Hematopoietic multipotent progenitor cell (in vitro differentiated cells): ENCODE measurements around the gene C15orf61. TPM values are rescaled to one million over a fixed set of nuclear protein-coding genes. Genes with fewer than 3 reads are reported as not detected.

ENCODE experiments used
- DNase-seq, 3 donors: peaks; one replicate each; pipeline ENCODE4 v3.0.0-alpha.2; 2011 to 2015; ENCODE audit warnings: low read depth in 2 of 3, low spot score in 2 of 3
- total RNA-seq: library from RNA; depleted of rRNA; stranded (reverse); fragments of >200 nt; gene quantifications from one replicate; pipeline ENCODE4 v1.2.3, GENCODE V29; 2012

C15orf61 gene
- total RNA-seq, 1 donor: 11.3 TPM

DNA sequence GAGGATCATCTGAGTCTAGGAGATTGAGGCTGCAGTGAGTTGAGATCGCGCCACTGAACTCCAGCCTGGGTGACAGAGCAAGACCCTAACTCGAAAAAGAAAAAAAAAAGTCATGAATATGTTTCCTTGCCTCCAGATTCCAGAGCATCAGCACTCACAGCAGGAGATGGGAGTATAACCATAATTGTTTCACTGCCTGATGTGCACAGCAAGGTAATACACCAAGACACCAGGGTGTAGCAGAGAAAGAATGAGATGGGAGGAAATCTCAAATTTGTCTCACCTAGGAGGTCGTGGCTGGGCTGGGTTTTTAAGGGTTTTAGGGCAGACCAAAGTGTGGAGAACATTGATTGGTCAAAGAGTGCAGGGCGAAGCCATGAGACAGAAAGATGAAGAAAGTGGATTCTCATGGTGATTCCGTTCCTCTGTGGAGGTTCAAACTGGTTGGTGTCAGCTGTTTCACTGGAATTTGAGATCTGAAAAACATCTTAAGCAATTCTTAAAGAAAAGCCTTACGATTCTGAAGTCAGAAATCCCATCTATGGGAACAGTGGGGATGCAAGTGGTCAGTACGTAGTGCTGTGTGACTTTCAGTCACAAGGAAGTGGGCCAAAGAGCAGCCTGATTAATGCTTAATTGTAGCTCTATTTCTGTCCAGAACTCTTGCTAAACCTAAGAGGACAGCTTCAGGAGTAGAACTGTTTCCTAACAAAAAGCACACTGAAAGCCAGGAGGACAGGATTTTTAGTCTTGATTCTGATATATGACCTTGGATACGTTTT is 7.8 kb upstream of the C15orf61 start:
- DNase-seq: no peak

DNA sequence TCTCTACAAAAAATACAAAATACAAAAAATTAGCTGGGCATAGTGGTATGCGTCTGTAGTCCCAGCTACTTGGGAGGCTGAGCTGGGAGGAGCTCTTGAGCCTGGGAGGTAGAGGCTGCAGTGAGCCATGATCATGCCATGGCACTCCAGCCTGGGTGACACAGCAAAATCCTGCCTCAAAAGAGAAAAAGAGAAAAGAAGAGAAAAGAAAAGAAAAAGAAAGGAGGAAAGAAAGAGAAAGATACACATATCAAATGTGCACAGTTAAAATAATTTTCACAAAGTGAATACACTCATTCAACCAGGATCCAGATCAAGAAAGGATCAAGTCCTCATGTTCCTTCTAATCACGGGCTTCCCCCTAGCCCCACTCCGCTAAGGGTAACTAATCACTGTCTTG is 5.8 kb upstream of the C15orf61 start:
- no peak for DNase-seq

DNA sequence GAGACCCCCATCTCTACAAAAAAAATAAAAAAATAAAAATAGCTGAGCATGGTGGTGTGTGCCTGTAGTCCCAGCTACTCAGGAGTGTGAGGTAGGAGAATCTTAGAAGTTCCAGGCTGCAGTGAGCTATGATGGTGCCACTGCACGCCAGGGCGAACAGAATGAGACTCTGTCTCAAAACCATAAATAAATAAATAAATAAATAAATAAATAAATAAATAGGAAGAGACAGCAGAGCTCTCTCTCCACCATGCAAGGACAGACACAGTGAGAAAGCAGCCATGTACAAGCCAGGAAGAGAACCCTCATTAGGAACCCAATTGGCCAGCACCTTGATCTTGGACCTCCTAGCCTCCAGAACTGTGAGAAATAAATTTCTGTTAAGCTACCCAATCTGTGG is 5.4 kb upstream of the C15orf61 start:
- DNase-seq: no peak

DNA sequence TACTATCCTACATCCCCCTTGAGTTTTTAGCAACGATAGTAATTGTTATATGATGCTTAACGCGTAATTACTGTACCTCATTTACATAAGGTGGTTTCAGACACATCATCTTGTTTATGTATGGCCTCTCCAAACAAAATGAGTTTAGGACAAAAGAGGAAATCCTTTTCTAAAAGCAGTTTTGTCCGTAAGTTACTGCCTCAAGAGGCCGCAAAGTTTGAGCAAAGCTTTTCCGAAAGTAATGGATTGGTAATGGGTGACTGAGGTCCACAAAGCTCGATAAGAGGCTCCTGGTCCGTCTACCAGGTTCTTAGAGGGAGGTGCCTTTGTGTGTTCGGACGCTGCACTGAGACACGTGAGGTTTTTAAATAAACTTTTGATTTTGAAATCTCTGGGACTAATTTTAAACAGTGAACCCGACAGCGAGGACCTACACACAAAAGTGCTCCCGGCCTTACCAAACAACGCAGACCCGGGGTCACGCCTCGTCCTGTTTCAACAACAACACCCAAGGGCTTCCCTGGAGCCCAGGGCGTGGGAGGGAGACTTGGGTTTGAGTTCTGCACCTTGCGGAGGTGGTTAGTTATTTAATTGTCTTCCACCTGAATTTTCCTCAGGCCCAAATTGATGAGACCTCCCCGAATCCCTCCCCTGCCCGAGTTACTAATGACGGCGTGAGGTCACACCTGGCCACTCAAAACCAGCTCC is 456 bp upstream of the C15orf61 start:
- peak in 2 of 3 donors; percentile 34 to 62 for DNase-seq

DNA sequence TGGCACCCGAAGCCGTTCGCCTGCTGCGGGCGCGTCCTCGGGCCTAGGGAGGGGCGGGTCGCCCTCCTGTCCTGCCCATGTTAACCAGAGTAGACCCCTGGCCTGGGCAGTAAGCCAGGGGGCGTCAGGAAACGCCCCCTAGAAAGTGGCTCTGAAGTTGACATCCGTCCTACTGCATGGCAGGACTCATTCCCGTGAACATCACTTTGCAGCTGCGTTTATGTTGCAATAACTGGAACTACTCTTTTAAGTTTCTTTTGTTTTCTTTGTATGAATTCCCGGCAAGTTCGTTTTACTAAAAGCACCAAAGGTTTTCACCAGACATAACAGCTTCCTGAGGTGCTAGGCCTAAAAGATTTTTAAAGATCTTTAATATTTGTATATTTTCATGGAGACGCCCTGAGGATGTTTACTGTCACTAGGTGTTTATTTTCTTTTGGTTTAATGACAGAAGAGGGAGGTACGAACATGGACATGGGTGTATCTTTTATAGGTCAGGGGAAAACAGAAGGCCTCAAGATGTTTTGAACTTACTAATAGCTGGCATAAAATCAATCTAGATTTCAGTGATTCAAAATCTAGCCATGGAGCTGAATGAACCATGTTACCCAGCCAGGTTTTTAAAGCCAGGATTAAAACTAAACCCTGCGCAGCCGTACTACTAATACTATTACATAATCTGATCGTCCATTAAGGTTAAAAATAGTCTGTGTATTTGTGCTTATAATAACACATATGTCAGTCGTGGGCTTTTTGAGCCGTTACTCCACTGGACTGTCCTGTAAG is 1.0 kb downstream of the C15orf61 start:
- no peak for DNase-seq

DNA sequence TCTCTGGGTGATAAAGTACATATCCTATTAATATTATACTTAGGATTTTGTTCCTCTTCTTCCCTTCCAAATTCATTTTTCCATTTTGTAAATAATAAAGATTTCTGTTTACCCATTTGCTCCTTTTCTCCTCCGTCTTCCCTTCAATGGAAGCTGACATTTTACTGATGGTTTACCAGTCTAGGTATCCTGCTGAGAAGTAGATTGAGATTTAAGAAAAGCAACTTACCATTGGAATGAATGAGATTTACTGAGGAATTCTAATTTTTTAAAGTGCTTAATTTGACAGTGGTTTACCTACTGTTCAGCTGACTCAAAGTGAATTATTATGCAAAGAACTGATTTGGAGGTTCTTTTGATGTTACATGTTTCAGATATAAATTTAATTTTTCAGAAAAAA is 2.4 kb downstream of the C15orf61 start:
- DNase-seq: no peak

DNA sequence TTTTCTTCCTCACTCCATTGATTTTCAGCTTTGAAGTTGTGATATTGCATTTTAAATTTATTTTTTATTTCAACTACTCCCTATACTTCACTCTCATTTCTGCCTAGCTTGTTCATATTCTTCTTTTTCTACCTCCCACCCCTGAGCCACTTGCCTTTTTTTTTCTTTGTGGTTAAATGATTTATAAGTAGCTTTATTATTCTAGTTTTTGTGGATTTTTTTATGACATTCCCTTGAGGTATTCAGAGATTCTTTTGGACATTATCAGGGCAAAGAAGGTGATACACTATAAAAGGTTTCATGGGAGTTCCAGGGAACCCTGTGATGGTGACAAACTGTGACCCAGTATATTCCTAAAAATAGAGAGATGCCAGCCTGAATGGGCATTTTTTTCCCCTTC is 3.3 kb downstream of the C15orf61 start:
- DNase-seq: no peak

DNA sequence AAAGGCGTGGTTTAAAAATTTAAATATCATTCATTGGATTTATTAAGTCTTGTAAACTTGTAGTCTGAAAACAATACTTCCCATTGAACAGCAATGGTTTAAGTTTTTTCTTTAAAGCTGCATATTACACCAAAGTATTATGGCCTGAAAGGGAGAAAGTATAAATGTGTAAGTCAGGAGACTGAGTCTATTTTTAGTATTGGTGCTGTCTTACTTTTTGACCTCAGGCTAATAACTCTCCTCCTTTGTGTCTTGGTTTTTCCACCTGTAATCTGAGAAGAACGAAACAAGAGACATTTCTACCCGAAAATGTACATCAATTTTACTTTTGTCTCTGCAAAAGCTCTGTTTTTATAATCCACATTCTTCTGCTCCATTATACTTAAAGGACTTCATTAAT is 7.6 kb downstream of the C15orf61 start:
- DNase-seq: no peak

DNA sequence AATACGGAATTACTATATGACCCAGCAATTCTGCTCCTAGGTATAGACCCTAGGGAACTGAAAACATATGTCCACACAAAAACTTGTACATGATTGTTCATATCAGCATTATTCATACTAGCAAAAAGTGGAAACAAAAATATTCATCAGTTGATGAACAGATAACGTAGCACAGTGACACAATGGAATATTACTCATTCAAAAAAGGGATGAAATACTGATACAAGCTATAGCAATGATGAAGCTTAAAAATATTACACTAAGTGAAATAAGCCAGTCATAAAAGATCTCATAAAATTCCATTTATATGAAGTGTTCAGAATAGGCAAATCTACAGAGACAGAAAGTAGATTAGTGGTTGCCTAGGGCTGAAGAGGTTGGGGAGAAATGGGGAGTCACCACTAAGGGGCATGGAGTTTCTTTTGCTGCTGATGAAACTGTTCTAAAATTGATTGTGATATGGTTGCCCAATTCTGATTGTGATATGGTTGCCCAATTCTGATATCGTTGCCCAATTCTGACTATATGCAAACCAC is 10.5 kb downstream of the C15orf61 start:
- DNase-seq: no peak

DNA sequence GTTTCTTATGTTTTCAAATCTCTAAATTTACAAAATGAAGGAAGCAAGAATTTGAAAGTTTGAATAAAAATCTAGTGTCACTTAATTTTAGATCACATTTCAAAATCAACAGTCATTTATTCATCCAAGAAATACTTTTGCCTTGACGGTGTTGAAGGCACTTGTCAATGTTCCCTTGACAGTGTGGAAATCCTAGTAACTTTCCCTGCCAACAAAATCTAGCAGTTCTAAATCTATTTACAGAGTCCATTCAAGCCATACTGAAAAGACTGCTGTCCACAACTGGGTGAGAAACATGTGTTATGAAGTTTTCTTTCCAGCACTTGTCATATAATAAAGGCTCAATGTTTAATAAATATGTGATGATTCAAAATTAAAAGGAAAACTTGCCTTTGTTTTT is 12.9 kb downstream of the C15orf61 start:
- no peak for DNase-seq

DNA sequence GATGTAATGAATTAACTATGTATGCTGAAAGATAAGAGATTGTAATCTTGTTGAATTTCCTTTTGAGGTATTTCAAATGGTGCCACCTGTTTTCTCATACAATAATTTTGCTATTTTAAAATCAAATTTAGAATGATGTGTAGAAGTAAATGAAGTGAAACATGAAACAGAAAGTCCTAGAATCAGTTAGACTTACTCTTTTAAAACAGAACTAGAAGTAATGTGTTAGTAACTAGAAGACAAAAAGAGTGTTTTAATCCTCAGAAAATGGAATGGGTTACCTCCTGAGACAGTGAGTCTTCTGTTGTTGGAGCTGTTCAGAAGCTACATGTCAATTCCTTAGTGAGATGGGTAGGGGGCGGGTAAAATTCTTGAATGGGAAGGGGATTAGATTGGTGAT is 13.4 kb downstream of the C15orf61 start:
- DNase-seq: no peak

DNA sequence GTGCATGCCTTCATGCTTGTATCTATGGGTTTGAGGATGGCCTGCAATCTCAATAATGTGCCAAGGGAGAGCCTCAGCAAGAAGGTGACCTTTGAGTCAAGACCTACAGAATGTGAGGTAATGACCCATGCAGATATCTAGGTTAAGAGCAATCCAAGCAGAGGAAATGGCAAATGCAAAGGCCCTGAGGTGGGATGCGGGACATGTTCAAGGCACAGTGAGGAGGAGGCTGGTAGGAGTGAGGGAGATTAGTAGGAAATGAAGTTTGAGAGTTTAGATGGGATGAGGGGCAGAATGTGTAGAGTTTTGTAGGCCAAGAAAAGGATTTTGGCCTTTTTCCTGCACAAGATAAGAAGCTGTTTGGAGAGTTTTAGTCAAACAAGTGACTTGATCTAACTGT is 16.8 kb downstream of the C15orf61 start:
- no peak for DNase-seq

DNA sequence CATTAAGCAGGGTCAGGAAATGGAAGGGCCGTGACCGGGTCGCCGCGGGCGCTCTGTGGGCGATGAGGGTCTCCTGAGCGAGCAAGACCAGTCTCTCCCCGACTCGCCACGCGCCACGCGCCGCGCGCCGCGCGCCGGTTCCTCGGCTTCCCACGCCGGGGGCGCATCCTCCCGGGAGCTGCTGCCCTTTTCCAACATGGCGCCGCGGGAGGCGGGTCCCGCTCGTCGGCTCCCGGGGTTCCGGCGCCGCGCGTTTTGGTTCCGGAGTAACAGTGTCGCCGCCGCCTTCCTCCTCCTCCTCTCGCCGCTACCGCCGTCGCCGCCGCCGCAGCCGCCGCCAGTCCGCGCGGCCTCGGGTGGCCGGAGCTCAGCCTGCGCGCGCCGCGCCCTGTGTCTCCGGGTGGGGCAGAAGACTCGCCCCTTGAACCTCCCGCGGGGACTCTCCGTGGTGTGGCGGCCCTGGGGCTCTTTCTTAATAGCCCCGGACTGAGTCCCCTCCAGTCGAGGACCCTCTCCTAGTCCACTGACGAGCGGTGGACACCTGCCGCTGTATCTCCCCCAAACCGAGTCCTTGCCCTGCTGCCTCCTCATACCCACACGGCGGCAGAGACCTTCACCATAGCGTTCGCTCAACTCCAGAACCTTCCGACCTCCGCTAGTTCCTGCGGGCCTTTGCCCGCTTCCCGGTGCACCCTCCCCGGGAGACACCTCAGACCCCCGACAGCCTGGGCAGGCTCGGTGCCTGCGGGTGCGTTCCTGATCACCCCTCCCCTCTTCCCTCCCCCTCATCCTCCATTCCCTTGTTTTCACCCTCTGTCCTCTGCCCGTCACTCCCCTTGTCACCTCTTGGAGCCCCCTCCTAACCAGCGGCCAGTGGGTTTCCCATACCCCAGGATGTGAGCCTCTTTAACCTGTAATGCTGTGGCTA is 21.8 kb downstream of the C15orf61 start, which contains the start of gene MAP2K5:
Gene MAP2K5, plus strand, starts transcription at position 284 of the 928 bp plus-strand sequence. Its CDS starts 633 bp downstream, at position 917.
- peak; percentile 60 to 83 (median 69) for DNase-seq

DNA sequence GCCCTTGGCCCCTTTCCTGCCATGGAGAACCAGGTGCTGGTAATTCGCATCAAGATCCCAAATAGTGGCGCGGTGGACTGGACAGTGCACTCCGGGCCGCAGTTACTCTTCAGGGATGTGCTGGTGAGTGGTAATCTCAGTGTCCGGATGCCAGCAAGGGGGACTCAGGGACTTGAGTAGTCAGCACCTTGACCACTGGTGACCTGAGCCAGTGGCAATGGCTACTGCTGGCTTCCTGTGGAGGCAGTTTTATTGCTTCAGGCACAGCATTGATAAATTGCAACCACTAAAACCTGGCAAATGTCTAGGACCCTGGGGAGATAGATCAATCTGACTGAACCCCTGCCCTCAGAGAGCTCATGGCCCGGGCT is 22.4 kb downstream of the C15orf61 start:
- no peak for DNase-seq

DNA sequence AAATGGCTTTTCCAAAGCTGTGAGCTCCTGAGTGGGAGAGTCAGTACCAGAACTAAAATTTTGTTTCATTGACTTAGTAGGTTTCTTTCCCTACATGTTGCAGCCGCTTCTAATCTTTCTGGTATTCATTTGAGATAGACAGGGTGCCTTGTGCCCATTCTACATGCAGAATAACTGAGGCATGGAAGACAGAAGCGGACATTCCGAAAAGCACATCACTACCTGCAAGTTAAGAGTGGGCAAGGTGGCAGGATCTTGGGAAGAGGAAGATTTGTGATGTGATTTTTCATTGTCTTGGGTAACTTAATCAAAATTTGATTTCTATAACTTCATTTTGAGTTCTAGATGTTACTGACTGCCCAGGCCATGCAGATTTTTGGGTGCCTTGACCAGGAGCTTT is 23.5 kb downstream of the C15orf61 start:
- no peak for DNase-seq

DNA sequence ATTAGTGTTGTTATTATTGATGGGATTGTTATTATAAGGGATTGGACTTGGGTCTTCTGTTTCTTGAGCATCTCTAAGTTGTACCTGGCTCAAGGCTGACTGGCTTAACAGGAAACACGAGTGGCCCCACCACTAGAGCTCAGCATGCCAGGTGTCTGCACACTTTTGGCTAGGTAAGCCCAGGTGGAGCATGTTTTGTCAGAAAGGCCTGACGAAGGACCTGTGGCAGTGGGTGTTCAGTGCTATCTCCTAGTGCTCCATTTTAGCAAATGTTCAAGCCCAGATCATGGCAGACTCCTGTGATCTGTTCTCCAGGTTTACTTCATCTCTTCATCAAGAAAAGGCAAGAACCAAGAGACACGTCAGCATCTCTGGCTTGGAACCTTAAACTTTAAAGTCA is 24.9 kb downstream of the C15orf61 start:
- no peak for DNase-seq

DNA sequence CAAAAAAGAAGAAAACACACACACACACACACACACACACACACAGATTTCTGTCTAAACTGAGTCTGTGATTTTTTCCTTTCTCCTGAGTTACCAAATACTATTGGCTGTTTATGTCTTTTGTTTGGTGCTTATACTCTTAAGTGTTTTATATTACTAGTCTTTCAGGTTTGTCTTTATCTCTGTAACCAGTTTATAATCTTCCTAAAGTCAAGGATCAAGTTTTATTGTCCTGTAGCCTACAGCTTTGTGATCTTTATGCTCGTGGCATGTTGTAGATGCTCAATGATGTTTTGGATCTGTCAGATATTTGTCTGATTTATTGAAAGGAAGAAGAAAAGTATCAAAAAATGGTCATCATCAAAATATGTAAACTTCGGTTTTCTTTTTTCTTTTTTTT is 26.1 kb downstream of the C15orf61 start:
- no peak for DNase-seq

DNA sequence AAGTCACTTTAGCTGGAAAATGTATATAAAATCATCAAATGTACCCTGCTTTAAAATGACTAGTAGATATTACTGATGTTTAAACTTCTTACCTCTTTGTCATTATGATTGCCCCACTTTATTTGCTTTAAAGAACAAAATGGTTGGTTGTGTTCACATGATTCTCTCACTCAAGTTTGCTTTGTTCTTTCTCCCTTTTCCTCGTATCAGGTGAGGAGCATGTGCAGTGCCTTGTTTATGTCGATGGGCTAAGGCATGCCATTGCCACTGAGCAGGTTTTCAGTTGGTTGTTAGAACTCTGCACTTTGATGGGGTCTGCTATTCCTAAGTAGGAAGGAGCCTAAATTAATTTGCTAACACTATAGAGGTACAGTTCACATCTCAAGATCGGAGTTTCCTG is 26.9 kb downstream of the C15orf61 start:
- no peak for DNase-seq

DNA sequence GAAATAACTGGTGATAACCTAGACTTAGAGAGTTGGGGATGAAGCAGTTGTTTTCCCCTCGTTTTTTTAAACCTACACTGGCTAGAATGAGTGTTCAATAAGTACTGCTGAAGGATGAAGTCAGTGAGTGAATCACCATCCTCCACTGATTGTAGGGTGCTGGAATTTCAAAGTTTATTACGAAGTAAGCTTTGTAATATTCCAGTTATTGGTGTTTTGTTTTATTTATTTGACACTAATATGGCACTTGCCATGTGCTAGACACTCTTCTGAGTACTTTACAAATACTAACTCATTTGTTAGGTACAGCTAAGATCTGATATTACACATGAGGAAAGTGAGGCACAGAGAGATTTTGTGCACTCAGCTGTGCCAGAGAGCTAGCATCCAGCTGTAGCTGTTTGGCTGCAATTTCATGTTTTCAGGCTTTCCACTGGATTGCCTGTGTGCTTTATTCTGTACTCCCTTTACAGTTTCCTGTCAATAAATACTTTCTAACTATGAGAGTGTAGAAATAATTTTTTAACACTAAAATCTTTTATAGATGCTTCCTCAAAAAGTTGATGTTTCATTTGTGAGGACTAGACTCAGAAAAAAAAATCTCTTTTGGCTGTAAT is 27.4 kb downstream of the C15orf61 start:
- DNase-seq: no peak
